Measurements from ENCODE around the gene E2F3.

E2F3 gene

DNA sequence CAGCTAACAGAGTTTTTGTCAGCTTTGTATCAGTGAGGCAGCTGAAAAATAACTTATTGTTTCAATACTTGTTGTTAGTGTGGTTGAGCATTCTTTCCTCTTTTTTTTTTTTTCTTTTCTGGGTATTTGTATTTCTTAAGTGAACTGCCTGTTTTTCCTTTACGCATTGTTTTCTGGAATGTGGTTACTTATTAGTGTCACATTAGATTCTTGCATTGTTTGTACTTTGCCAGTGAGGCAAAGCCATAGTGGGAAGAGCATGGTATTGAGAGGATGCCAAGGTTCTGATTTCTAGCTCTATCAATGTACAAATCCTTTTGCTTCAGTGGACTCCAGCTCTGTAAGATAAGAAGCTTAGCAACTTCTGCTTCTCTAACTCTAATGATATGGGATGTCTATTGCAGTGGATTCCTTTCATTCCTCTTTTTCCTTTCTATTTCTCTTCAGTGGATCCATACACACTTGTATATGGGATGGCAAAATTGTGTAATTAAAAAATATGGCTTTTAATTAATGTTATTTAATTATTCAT is 136.5 kb downstream of the E2F3 start:
- no peak for DNase-seq

DNA sequence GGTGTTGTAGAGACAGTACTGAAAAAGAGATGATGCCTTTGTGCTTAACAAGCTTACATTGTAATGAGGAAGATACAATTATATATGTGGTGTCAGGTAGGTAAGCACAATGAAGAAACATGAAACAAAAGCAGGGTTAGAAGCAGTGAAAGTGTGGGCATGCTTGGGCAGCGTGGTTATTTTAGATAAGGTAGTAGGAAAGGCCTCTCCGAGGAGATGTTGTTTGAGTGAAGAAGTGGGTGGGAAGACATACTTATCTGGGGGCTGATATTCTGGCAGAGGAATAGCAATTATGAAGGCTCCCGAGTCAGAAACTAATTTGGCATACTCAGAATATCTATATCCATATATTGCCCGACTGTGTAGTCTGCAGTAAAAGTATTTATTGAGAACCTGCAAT is 137.2 kb downstream of the E2F3 start:
- DNase-seq, result no peak

DNA sequence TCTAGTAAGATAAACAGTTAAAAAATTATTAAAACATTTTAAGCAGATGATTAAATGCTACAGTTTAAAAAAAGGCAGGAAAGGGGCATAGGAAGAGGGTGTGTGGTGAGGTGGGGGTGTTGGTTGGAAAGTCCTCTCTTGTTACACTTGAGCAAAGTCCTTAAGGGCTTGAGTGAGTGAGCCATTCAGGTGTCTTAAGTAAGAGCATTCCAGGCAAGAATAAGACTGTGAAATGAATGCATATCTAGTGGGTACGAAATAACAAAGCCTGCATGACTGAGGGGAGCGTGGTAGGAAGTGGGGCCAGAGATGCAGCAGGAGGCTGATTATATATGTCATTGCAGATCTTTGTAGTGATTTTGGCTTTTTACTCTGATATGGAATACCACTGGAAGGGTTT is 137.7 kb downstream of the E2F3 start:
- DNase-seq, result no peak

- DNase-seq, result no peak
These were observed 139.0 kb downstream of the E2F3 start for GRCh38 chr6:20540683-20541082.

- DNase-seq, result no peak
These were observed 139.7 kb downstream of the E2F3 start for GRCh38 chr6:20541382-20541781.

DNA sequence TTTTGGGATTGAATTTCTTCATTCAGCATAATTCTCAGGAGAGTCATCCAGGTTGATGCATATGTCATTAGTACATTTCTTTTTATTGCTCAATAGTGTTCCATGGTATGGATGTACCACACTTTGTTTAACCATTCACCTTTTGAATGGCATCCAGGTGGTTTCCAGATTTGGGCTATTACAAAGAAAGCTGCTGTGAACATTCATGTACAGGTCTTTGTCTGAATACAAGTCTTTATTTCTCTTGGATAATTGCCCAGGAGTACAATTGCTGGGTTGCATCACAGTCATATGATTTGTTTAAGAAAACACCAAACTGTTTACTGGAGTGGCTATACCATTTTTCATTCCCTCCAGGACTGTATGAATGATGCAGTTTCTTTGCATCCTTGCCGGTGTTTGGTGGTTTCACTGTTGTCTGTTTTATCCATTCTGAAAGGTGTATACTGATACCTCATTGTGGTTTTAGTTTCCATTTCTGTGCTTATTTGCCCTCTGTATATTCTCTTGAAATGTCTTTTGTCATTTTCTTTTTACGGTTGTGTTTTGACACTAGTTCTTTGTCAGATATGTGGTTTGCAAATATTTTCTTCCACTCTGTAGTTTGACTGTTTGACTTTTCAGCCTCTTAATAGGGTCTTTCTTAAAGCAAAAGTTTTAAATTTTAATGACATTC is 141.4 kb downstream of the E2F3 start:
- no peak for DNase-seq
